ENCODE measurements around the gene CSE1L. TPM values are rescaled to one million over a fixed set of nuclear protein-coding genes. Genes with fewer than 3 reads are reported as not detected.
"Not testable (repeated sequence)": the region's sequence is repeated elsewhere in the genome, so short reads cannot be mapped to it uniquely, and the experiment has no call there.

Gene CSE1L
- total RNA-seq, 1 experiment from 2014 or later: 295 TPM

DNA sequence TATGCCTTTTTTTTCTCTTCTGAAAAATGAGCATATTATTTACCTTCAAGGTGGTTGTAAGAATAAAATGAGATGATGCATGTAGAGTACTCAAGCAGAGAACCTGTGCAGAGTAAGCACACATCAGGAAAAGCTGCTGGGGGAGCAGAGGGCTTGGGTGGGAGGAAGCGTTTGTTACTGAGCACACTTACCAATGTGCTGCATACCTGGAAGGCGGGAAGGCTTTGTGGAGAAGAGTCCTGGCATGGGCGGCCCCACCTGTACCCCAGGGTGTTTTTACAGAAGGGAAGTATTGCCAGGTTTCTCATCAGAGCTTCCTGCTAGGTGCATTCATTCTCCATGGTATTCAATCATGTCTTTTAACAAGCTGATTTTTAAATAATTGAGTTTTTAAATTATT is 52.9 kb downstream of the CSE1L start:
- DNase-seq (no peak), ATAC-seq (no peak)
- peaks cover 80% of the 10 kb centered on the region for H3K36me3 ChIP-seq (ENCODE audit: low read depth, low read length)
- H3K9ac ChIP-seq (ENCODE audit: low read length): no peak overlapping the region
- ChIA-PET POLR2A (ENCODE audit: unreplicated experiment) (no interaction called here), CTCF (no interaction called here)
- H3K27me3 ChIP-seq (ENCODE audit: low read length): no peaks in the 10 kb centered on the region
- intact Hi-C loops (cut with micrococcal nuclease): no loop called here
- no TSS peak for BruUV-seq (replicated peaks)
- no peak overlapping the region for H3K4me2 ChIP-seq (ENCODE audit: low read length)
- H2AFZ ChIP-seq (ENCODE audit: low read length): no peak overlapping the region
- TF ChIP-seq, protein P1, sequence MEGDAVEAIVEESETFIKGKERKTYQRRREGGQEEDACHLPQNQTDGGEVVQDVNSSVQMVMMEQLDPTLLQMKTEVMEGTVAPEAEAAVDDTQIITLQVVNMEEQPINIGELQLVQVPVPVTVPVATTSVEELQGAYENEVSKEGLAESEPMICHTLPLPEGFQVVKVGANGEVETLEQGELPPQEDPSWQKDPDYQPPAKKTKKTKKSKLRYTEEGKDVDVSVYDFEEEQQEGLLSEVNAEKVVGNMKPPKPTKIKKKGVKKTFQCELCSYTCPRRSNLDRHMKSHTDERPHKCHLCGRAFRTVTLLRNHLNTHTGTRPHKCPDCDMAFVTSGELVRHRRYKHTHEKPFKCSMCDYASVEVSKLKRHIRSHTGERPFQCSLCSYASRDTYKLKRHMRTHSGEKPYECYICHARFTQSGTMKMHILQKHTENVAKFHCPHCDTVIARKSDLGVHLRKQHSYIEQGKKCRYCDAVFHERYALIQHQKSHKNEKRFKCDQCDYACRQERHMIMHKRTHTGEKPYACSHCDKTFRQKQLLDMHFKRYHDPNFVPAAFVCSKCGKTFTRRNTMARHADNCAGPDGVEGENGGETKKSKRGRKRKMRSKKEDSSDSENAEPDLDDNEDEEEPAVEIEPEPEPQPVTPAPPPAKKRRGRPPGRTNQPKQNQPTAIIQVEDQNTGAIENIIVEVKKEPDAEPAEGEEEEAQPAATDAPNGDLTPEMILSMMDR (conservative IDR thresholded peaks at IDR 0.05; ENCODE audit: low read depth, low read length): no peak
- no peak for TF ChIP-seq EZH2 (IDR thresholded peaks at IDR 0.05; ENCODE audit: low read length, unreplicated experiment)
- TF ChIP-seq EZH2phosphoT487 (IDR thresholded peaks at IDR 0.05; ENCODE audit: borderline replicate concordance, low read length): no peak
- no peaks in the 10 kb centered on the region for H3K9me2 ChIP-seq (replicated peaks; ENCODE audit: low read length)
- H3K4me1 ChIP-seq (ENCODE audit: insufficient read depth, low read length): no peaks in the 10 kb centered on the region
- H3F3A ChIP-seq (ENCODE audit: low read length, unreplicated experiment): no peaks in the 10 kb centered on the region
- no peak overlapping the region for H3K27ac ChIP-seq (ENCODE audit: low read length)
- H3K79me2 ChIP-seq (ENCODE audit: low read length): no peaks in the 10 kb centered on the region
- no peaks in the 10 kb centered on the region for H3K9me3 ChIP-seq (ENCODE audit: low read length)
- H4K20me1 ChIP-seq (ENCODE audit: low read length): no peaks in the 10 kb centered on the region
- no peak overlapping the region for H3K4me3 ChIP-seq (ENCODE audit: low read length)

GRCh38 chr20:49100292-49100691 is 54.2 kb downstream of the CSE1L start:
- H2AFZ ChIP-seq (ENCODE audit: low read length); H3K27me3 ChIP-seq (ENCODE audit: low read length); H3K27ac ChIP-seq (ENCODE audit: low read length); H4K20me1 ChIP-seq (ENCODE audit: low read length); ATAC-seq; H3K9me2 ChIP-seq (replicated peaks; ENCODE audit: low read length); H3F3A ChIP-seq (ENCODE audit: low read length, unreplicated experiment); H3K4me2 ChIP-seq (ENCODE audit: low read length); POLR2A ChIA-PET (ENCODE audit: unreplicated experiment); intact Hi-C loops (cut with micrococcal nuclease); BruUV-seq (replicated peaks); H3K4me3 ChIP-seq (ENCODE audit: low read length); H3K4me1 ChIP-seq (ENCODE audit: insufficient read depth, low read length); H3K9me3 ChIP-seq (ENCODE audit: low read length); CTCF ChIA-PET; DNase-seq; H3K9ac ChIP-seq (ENCODE audit: low read length); H3K79me2 ChIP-seq (ENCODE audit: low read length): not testable (repeated sequence)
- peaks cover 71% of the 10 kb centered on the region for H3K36me3 ChIP-seq (ENCODE audit: low read depth, low read length)

DNA sequence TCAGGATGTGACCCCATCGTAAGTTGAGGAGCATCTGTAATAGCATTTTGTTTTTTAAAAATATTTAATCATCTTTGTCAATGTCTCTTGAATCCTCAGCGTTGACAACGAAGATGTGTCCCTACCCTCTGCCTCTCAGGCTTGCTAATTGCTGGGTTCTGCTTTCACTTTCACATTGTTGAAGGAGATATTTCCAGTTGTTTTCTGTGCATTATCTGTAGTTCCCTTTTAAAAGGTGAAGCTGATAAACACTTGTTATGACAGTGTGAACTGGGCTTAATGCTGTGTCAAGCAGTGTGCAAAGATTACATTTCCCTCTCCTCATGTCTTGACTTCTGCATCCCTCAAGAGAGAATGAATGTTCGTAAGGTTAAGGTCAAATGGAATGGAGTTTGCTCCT is 54.9 kb downstream of the CSE1L start:
- H3K9me2 ChIP-seq (replicated peaks; ENCODE audit: low read length): no peaks in the 10 kb centered on the region
- ChIA-PET POLR2A (ENCODE audit: unreplicated experiment) (no interaction called here), CTCF (no interaction called here)
- no TSS peak for BruUV-seq (replicated peaks)
- no peaks in the 10 kb centered on the region for H3K79me2 ChIP-seq (ENCODE audit: low read length)
- H3K9ac ChIP-seq (ENCODE audit: low read length): no peak overlapping the region
- H3K27ac ChIP-seq (ENCODE audit: low read length): no peak overlapping the region
- H3K9me3 ChIP-seq (ENCODE audit: low read length): no peaks in the 10 kb centered on the region
- no peaks in the 10 kb centered on the region for H3F3A ChIP-seq (ENCODE audit: low read length, unreplicated experiment)
- no peaks in the 10 kb centered on the region for H3K27me3 ChIP-seq (ENCODE audit: low read length)
- TF ChIP-seq, protein P1 (conservative IDR thresholded peaks at IDR 0.05; ENCODE audit: low read depth, low read length): no peak
- TF ChIP-seq EZH2 (IDR thresholded peaks at IDR 0.05; ENCODE audit: low read length, unreplicated experiment): no peak
- no peak for TF ChIP-seq EZH2phosphoT487 (IDR thresholded peaks at IDR 0.05; ENCODE audit: borderline replicate concordance, low read length)
- no peak overlapping the region for H3K4me3 ChIP-seq (ENCODE audit: low read length)
- H4K20me1 ChIP-seq (ENCODE audit: low read length): no peaks in the 10 kb centered on the region
- ATAC-seq (no peak), DNase-seq (no peak)
- H2AFZ ChIP-seq (ENCODE audit: low read length): no peak overlapping the region
- no peaks in the 10 kb centered on the region for H3K4me1 ChIP-seq (ENCODE audit: insufficient read depth, low read length)
- H3K36me3 ChIP-seq (ENCODE audit: low read depth, low read length): peaks cover 65% of the 10 kb centered on the region
- intact Hi-C loops (cut with micrococcal nuclease): no loop called here
- no peak overlapping the region for H3K4me2 ChIP-seq (ENCODE audit: low read length)
